ENCODE measurements around the gene NRG3. TPM values are rescaled to one million over a fixed set of nuclear protein-coding genes. Genes with fewer than 3 reads are reported as not detected.

The NRG3 gene
- total RNA-seq, 2 experiments from 2014 or later: not detected

DNA sequence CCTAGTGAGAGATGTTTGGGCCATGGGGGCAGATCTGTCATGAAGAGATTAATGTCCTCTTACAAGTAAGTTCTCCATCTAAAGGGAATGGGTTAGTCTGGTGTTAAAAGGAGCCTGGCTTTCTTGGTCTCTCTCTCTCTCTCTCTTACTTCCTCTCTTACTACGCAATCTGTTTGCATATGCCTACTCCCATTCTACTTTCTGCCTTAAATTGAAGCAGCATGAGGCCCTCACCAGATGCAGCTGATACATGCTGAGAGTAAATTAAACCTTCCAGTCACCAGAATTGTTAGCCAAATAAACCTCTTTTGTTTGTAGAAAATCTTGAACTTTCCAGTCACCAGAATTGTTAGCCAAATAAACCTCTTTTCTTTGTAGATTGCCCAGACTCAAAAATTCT lies 884.1 kb downstream of the NRG3 start:
- H3K27ac ChIP-seq (ENCODE audit: low read depth in 1 of 2, low read length in 2 of 2): no peak overlapping the region
- intact Hi-C loops (cut with DNase I, micrococcal nuclease): no loop called here
- no peaks in the 10 kb centered on the region for H3K4me1 ChIP-seq (ENCODE audit: insufficient read depth, low read length)
- no peaks in the 10 kb centered on the region for H3K27me3 ChIP-seq (ENCODE audit: control insufficient read depth in 1 of 2, insufficient read depth in 2 of 2, low read length in 2 of 2)
- no peaks in the 10 kb centered on the region for H3K4me1 Mint-ChIP-seq (ENCODE audit: low read depth)
- H3K27ac Mint-ChIP-seq: no peak overlapping the region
- H3K4me3 Mint-ChIP-seq: no peak overlapping the region
- ChIA-PET POLR2A (no interaction called here), CTCF (no interaction called here)
- H3K4me3 ChIP-seq (ENCODE audit: low read length): no peak overlapping the region
- TF ChIP-seq, protein P1, sequence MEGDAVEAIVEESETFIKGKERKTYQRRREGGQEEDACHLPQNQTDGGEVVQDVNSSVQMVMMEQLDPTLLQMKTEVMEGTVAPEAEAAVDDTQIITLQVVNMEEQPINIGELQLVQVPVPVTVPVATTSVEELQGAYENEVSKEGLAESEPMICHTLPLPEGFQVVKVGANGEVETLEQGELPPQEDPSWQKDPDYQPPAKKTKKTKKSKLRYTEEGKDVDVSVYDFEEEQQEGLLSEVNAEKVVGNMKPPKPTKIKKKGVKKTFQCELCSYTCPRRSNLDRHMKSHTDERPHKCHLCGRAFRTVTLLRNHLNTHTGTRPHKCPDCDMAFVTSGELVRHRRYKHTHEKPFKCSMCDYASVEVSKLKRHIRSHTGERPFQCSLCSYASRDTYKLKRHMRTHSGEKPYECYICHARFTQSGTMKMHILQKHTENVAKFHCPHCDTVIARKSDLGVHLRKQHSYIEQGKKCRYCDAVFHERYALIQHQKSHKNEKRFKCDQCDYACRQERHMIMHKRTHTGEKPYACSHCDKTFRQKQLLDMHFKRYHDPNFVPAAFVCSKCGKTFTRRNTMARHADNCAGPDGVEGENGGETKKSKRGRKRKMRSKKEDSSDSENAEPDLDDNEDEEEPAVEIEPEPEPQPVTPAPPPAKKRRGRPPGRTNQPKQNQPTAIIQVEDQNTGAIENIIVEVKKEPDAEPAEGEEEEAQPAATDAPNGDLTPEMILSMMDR (IDR thresholded peaks at IDR 0.05): no peak
- H3K36me3 Mint-ChIP-seq (ENCODE audit: low read depth): no peaks in the 10 kb centered on the region
- no peaks in the 10 kb centered on the region for H3K27me3 Mint-ChIP-seq
- peaks cover 7% of the 10 kb centered on the region for H3K9me3 Mint-ChIP-seq
- ATAC-seq (ENCODE audit: poor library complexity): no peak
- no peaks in the 10 kb centered on the region for H3K9me3 ChIP-seq (ENCODE audit: control insufficient read depth in 1 of 2, insufficient read depth in 1 of 2, low read length in 2 of 2)
- H3K36me3 ChIP-seq (ENCODE audit: insufficient read depth, low read length): no peaks in the 10 kb centered on the region
- DNase-seq: no peak

DNA sequence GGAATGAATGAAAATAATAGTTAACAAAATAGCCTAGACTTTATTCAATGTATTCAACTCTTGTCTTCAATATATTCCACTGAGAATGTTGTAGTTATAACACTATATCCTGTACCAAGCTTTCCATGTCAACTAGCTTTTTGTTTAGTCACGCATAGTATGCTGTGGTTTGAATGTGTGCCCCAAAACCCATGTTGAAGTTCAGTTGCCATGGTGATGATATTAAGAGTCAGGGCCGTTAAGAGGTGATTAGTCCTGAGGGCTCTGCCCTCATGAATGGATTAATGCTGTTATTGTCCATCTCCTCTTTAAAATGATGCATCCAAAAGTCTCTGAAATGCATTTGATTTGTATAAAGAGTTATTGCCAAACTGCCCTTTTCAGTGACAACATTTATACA lies 887.6 kb downstream of the NRG3 start:
- CTCF ChIA-PET: no interaction called here

DNA sequence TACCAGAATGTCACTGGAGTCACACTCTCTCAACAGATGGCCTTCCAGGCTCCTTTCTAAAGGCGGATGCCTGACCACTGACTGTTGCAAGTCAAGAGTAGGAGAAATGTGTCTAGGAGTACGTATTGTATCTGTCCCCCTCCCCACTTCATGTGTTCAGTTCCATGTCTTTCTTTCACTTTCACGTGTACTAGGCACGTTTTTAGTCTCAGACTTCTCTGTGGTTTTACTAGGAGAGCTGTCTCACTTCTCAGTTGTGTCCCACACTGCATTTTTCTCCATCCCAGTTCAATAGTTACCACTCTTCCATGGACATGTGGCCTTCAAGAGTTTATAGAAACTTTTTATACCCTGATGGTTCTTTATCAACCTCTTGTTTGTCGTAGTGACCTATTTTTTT lies 893.0 kb downstream of the NRG3 start:
- TF ChIP-seq, protein P1 (IDR thresholded peaks at IDR 0.05): no peak
- CTCF ChIA-PET: no interaction called here
- Mint-ChIP-seq H3K4me1 (ENCODE audit: low read depth) (no peaks in the 10 kb centered on the region), H3K9me3 (peaks cover 2% of the 10 kb centered on the region), H3K27ac (no peak overlapping the region), H3K36me3 (ENCODE audit: low read depth) (no peaks in the 10 kb centered on the region), H3K4me3 (no peak overlapping the region), H3K27me3 (no peaks in the 10 kb centered on the region)
- ATAC-seq (ENCODE audit: poor library complexity): no peak
- H3K4me3 ChIP-seq (ENCODE audit: low read length): no peak overlapping the region
- no peaks in the 10 kb centered on the region for H3K36me3 ChIP-seq (ENCODE audit: insufficient read depth, low read length)
- intact Hi-C loops (cut with DNase I, micrococcal nuclease): no loop called here
- H3K4me1 ChIP-seq (ENCODE audit: insufficient read depth, low read length): no peaks in the 10 kb centered on the region
- no peak overlapping the region for H3K27ac ChIP-seq (ENCODE audit: low read depth in 1 of 2, low read length in 2 of 2)
- POLR2A ChIA-PET: no interaction called here
- no peaks in the 10 kb centered on the region for H3K27me3 ChIP-seq (ENCODE audit: control insufficient read depth in 1 of 2, insufficient read depth in 2 of 2, low read length in 2 of 2)
- no peaks in the 10 kb centered on the region for H3K9me3 ChIP-seq (ENCODE audit: control insufficient read depth in 1 of 2, insufficient read depth in 1 of 2, low read length in 2 of 2)
- DNase-seq: no peak

More for the DNA sequence above, 887.6 kb downstream of the NRG3 start:
- no peaks in the 10 kb centered on the region for H3K36me3 ChIP-seq (ENCODE audit: insufficient read depth, low read length)
- TF ChIP-seq, protein P1 (IDR thresholded peaks at IDR 0.05): no peak
- intact Hi-C loops (cut with DNase I, micrococcal nuclease): no loop called here
- no peaks in the 10 kb centered on the region for H3K4me1 ChIP-seq (ENCODE audit: insufficient read depth, low read length)
- Mint-ChIP-seq H3K4me3 (no peak overlapping the region), H3K27me3 (no peaks in the 10 kb centered on the region), H3K36me3 (ENCODE audit: low read depth) (no peaks in the 10 kb centered on the region), H3K9me3 (no peaks in the 10 kb centered on the region), H3K27ac (no peak overlapping the region), H3K4me1 (ENCODE audit: low read depth) (no peaks in the 10 kb centered on the region)
- no peak overlapping the region for H3K4me3 ChIP-seq (ENCODE audit: low read length)
- H3K27me3 ChIP-seq (ENCODE audit: control insufficient read depth in 1 of 2, insufficient read depth in 2 of 2, low read length in 2 of 2): no peaks in the 10 kb centered on the region
- H3K9me3 ChIP-seq (ENCODE audit: control insufficient read depth in 1 of 2, insufficient read depth in 1 of 2, low read length in 2 of 2): no peaks in the 10 kb centered on the region
- POLR2A ChIA-PET: no interaction called here
- ATAC-seq (ENCODE audit: poor library complexity) (no peak), DNase-seq (no peak)
- H3K27ac ChIP-seq (ENCODE audit: low read depth in 1 of 2, low read length in 2 of 2): no peak overlapping the region
